ENCODE measurements around the gene MFAP2. TPM values are rescaled to one million over a fixed set of nuclear protein-coding genes. Genes with fewer than 3 reads are reported as not detected.

The MFAP2 gene
- total RNA-seq (10 to 100 TPM; 29.9 to 65.3 TPM), polyA plus RNA-seq (10 to 100 TPM; 21.3 to 53.6 TPM)
- long read RNA-seq, donor 1, transcript MFAP2-202 (9 exons, 1,260 nt), result major isoform, 28 of 79 reads
- long read RNA-seq, donor 1, partial matches to known transcripts, result 2 of 79 reads
- long read RNA-seq, donor 1, other reads (novel, unspliced or antisense), result 47 of 79 reads
- long read RNA-seq, donor 2, transcript MFAP2-202 (9 exons, 1,260 nt), result major isoform, 30 of 63 reads
- long read RNA-seq, donor 2, partial matches to known transcripts, result 15 of 63 reads
- long read RNA-seq, donor 2, other reads (novel, unspliced or antisense), result 17 of 63 reads

DNA sequence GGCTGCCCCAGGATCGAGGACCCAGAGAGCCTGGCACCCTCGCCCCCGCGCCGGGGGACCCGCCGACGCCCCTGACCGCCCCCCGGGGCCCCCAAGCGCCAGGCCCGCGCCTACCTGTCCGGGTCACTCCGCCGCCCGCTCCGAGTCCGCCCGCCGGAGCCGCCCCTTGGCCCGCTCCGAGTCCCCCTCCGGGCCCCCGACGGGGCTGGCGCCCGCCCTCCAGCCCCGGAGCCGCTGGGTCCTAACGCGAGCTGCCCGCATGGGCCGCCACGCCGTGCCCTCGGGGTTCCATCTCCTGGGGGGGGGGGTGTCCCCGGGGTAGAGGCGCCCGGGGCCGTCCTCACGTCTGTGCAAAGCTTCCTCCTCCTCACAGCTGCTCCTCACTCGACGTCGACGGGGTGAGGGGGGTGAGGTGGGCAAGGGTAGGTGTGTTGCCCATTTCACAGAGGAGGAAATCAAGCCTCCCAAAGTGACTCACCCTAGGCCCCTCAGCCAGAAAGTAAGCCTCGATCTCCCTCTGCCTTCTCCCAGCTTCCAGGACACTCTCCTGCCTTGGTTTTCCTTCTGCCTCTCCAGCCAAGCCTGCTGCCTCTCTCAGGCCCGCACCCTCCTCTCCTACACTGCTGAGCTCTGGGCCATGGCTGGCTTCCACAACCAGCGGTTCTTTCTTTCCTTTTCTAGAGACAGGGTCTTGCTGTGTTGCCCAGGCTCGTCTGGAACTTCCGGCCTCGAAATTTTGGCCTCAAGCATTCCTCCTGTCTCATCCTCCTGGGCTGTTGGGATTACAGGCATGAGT is at the start of gene MFAP2:
MFAP2 (minus strand) TSS at position 148 of the 796 bp plus-strand sequence. CDS start 2,347 bp downstream, outside the sequence.
- no peak for DNase-seq
- Histone ChIP-seq H3K9me3 (ENCODE audit: control insufficient read depth, low read length) (no peaks in the 10 kb centered on the region), H3K4me1 (ENCODE audit: control insufficient read depth in 1 of 2, insufficient read depth in 2 of 2, low read length in 2 of 2) (no peaks in the 10 kb centered on the region), H3K27ac (ENCODE audit: low read depth in 1 of 2, low read length in 2 of 2) (peak within 1 kb of the TSS in 1 of 2 donors; percentile 59), H3K27me3 (ENCODE audit: control insufficient read depth in 1 of 2, insufficient read depth in 2 of 2, low read length in 1 of 2) (no peaks in the 10 kb centered on the region), H3K36me3 (ENCODE audit: control insufficient read depth in 1 of 2, insufficient read depth in 2 of 2, low read length in 1 of 2) (no peaks in the 10 kb centered on the region), H3K4me3 (ENCODE audit: low read length in 2 of 2) (peak within 1 kb of the TSS; percentile 48 to 73)
- intact Hi-C loops (cut with DNase I), result loop anchor here in 1 of 2 donors (2.0 kb wide), 1 partner anchor 14 kb away; no protein-coding TSS in a partner anchor
- 4% methylated on average over 46 to 53 of the region's 53 CpGs for WGBS, 2 donors
- peak; percentile 38 for ATAC-seq (ENCODE audit: low FRiP score)

- H3K4me1 ChIP-seq (ENCODE audit: control insufficient read depth in 1 of 2, insufficient read depth in 2 of 2, low read length in 2 of 2), result no peaks in the 10 kb centered on the region
- H3K4me3 ChIP-seq (ENCODE audit: low read length in 2 of 2), result no peak overlapping the region
- intact Hi-C loops (cut with DNase I), result no loop called here
- peaks cover 10 to 13% of the 10 kb centered on the region in 2 donors for H3K36me3 ChIP-seq (ENCODE audit: control insufficient read depth in 1 of 2, insufficient read depth in 2 of 2, low read length in 1 of 2)
- no peak overlapping the region for H3K27ac ChIP-seq (ENCODE audit: low read depth in 1 of 2, low read length in 2 of 2)
- H3K9me3 ChIP-seq (ENCODE audit: control insufficient read depth, low read length), result no peaks in the 10 kb centered on the region
- no peak for ATAC-seq (ENCODE audit: low FRiP score)
- 77 to 82% methylated on average over 4 of the region's 4 CpGs for WGBS, 2 donors
- DNase-seq, result no peak
- H3K27me3 ChIP-seq (ENCODE audit: control insufficient read depth in 1 of 2, insufficient read depth in 2 of 2, low read length in 1 of 2), result no peaks in the 10 kb centered on the region
Observed at GRCh38 chr1:17030206-17030605, 49.8 kb upstream of the MFAP2 start.

DNA sequence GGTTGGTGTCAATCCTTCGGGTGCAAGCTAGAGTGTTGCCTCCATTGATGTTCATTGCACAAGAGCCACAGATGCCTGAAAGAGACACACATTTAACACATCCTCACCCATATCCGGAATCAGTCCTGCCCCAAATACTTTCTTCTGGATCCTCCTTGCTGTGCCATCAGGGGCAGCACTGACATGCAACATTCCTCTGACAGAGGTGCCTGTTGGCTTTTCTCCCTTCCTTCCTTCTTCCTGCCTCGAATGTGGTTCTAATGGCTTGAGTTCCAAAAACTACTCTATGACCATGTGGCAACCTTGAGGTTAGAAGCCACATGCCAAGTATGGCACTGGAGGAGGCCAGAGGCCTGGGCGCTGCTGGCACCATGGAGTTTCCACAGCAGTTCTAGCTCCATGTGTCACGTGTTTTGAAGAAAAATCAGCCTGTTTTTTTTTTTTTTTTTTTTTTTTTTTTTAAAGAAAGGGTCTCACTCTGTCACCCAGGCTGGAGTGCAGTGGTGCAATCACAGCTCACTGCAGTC is 48.3 kb upstream of the MFAP2 start:
- peaks cover 10 to 19% of the 10 kb centered on the region in 2 donors for H3K36me3 ChIP-seq (ENCODE audit: control insufficient read depth in 1 of 2, insufficient read depth in 2 of 2, low read length in 1 of 2)

DNA sequence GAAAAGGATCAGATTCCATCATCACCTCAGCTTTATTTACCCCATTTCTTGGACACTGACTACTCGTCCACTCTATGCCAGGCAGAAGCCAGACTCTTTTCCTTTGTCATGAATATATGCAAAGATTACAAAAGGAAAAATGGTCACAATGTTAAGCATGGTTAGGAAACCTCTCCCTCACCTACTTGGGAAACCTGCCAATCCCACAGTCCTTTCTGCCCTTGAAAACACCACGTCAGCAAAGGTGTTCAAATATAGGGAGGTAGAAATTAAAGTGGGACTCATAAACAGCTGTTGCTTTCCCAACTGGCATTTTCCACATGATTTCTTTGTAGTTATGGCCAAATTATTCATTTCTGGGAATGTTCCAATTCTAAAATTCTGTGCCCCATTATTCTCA is 47.5 kb upstream of the MFAP2 start:
- Histone ChIP-seq H3K9me3 (ENCODE audit: control insufficient read depth, low read length) (no peaks in the 10 kb centered on the region), H3K36me3 (ENCODE audit: control insufficient read depth in 1 of 2, insufficient read depth in 2 of 2, low read length in 1 of 2) (peaks cover 10 to 19% of the 10 kb centered on the region in 2 donors), H3K27me3 (ENCODE audit: control insufficient read depth in 1 of 2, insufficient read depth in 2 of 2, low read length in 1 of 2) (no peaks in the 10 kb centered on the region), H3K27ac (ENCODE audit: low read depth in 1 of 2, low read length in 2 of 2) (no peak overlapping the region), H3K4me1 (ENCODE audit: control insufficient read depth in 1 of 2, insufficient read depth in 2 of 2, low read length in 2 of 2) (no peaks in the 10 kb centered on the region), H3K4me3 (ENCODE audit: low read length in 2 of 2) (no peak overlapping the region)
- 66% methylated on average over 2 of the region's 2 CpGs for WGBS, 2 donors
- intact Hi-C loops (cut with DNase I), result no loop called here
- DNase-seq, result no peak
- ATAC-seq (ENCODE audit: low FRiP score), result no peak

More for the DNA sequence above, 48.3 kb upstream of the MFAP2 start:
- no peak overlapping the region for H3K4me3 ChIP-seq (ENCODE audit: low read length in 2 of 2)
- H3K27me3 ChIP-seq (ENCODE audit: control insufficient read depth in 1 of 2, insufficient read depth in 2 of 2, low read length in 1 of 2), result no peaks in the 10 kb centered on the region
- no peak overlapping the region for H3K27ac ChIP-seq (ENCODE audit: low read depth in 1 of 2, low read length in 2 of 2)
- WGBS, 2 donors, result 58 to 62% methylated on average over 5 of the region's 5 CpGs
- ATAC-seq (ENCODE audit: low FRiP score) (no peak), DNase-seq (no peak)
- H3K9me3 ChIP-seq (ENCODE audit: control insufficient read depth, low read length), result no peaks in the 10 kb centered on the region
- intact Hi-C loops (cut with DNase I), result no loop called here
- no peaks in the 10 kb centered on the region for H3K4me1 ChIP-seq (ENCODE audit: control insufficient read depth in 1 of 2, insufficient read depth in 2 of 2, low read length in 2 of 2)

DNA sequence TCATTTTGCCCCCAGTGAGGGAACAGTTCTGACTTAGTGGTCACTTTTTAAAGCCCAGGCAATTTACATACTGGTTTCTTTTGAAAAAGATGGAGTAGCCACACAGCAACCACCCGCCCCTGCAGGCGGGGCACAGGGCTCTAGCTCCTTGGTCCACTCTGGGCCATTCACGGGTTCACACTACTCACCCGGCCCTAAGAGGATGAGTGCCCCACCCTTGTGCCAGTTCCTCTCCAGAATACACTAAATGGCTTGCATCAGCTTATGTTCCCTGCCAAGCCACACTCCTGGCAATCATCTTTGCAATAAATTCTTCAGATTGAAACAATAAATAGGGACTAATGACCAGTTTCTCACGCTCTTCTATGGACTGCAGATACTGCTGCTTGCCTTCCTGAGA is 47.0 kb upstream of the MFAP2 start:
- no peak for ATAC-seq (ENCODE audit: low FRiP score)
- no peak for DNase-seq
- intact Hi-C loops (cut with DNase I), result no loop called here
- Histone ChIP-seq H3K36me3 (ENCODE audit: control insufficient read depth in 1 of 2, insufficient read depth in 2 of 2, low read length in 1 of 2) (peaks cover 10 to 18% of the 10 kb centered on the region in 2 donors), H3K9me3 (ENCODE audit: control insufficient read depth, low read length) (no peaks in the 10 kb centered on the region), H3K27me3 (ENCODE audit: control insufficient read depth in 1 of 2, insufficient read depth in 2 of 2, low read length in 1 of 2) (no peaks in the 10 kb centered on the region), H3K27ac (ENCODE audit: low read depth in 1 of 2, low read length in 2 of 2) (no peak overlapping the region), H3K4me3 (ENCODE audit: low read length in 2 of 2) (no peak overlapping the region), H3K4me1 (ENCODE audit: control insufficient read depth in 1 of 2, insufficient read depth in 2 of 2, low read length in 2 of 2) (no peaks in the 10 kb centered on the region)
- 74 to 78% methylated on average over 5 of the region's 5 CpGs for WGBS, 2 donors

DNA sequence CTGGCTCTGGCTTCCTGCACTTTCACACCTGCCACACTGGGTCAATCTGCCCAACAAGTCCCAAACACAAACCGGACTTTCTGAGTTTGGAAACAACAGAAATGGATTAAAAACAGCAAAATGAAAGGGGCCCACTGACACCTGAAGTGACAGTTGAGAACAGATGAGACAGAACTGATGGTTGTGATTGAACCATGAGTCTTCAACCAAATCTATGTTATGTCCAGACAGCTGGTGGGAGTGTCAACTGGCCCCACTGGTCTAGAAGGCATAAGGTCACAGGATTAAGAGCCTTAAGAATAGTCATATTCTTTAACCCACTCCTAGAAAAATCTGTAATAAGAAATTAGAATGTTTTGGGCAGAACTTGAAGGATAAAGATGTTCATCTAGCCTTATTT is 44.3 kb upstream of the MFAP2 start:
- H3K27ac ChIP-seq (ENCODE audit: low read depth in 1 of 2, low read length in 2 of 2), result no peak overlapping the region
- intact Hi-C loops (cut with DNase I), result no loop called here
- 91 to 95% methylated on average over 1 of the region's 1 CpG for WGBS, 2 donors
- H3K4me1 ChIP-seq (ENCODE audit: control insufficient read depth in 1 of 2, insufficient read depth in 2 of 2, low read length in 2 of 2), result no peaks in the 10 kb centered on the region
- DNase-seq (no peak), ATAC-seq (ENCODE audit: low FRiP score) (no peak)
- H3K9me3 ChIP-seq (ENCODE audit: control insufficient read depth, low read length), result no peaks in the 10 kb centered on the region
- peaks cover 17 to 29% of the 10 kb centered on the region in 2 donors for H3K36me3 ChIP-seq (ENCODE audit: control insufficient read depth in 1 of 2, insufficient read depth in 2 of 2, low read length in 1 of 2)
- no peak overlapping the region for H3K4me3 ChIP-seq (ENCODE audit: low read length in 2 of 2)
- H3K27me3 ChIP-seq (ENCODE audit: control insufficient read depth in 1 of 2, insufficient read depth in 2 of 2, low read length in 1 of 2), result no peaks in the 10 kb centered on the region

DNA sequence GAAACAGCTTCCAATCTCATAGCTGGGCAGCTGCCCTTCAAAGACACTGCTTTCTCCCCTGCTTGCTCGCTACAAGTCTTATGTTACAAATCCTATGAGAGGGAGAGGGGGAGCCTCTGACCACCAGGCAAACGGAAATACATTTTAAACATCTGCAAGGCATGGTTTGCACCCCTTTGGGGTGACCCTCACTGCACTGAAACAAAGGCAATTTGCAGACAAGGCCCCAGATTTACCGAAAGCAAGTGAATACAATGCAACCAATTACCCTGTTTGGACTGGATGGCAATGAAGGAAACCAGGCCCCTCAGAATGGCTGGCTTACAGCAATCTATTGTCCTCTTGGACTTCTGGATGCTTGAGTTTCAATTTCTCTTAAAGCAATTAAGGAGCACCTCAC is 43.2 kb upstream of the MFAP2 start:
- H3K4me1 ChIP-seq (ENCODE audit: control insufficient read depth in 1 of 2, insufficient read depth in 2 of 2, low read length in 2 of 2), result no peaks in the 10 kb centered on the region
- no peak overlapping the region for H3K27ac ChIP-seq (ENCODE audit: low read depth in 1 of 2, low read length in 2 of 2)
- H3K36me3 ChIP-seq (ENCODE audit: control insufficient read depth in 1 of 2, insufficient read depth in 2 of 2, low read length in 1 of 2), result peaks cover 17 to 29% of the 10 kb centered on the region in 2 donors
- intact Hi-C loops (cut with DNase I), result no loop called here
- ATAC-seq (ENCODE audit: low FRiP score) (no peak), DNase-seq (no peak)
- H3K9me3 ChIP-seq (ENCODE audit: control insufficient read depth, low read length), result no peaks in the 10 kb centered on the region
- H3K4me3 ChIP-seq (ENCODE audit: low read length in 2 of 2), result no peak overlapping the region
- H3K27me3 ChIP-seq (ENCODE audit: control insufficient read depth in 1 of 2, insufficient read depth in 2 of 2, low read length in 1 of 2), result no peaks in the 10 kb centered on the region
- whole genome bisulfite sequencing, 2 donors, result 83 to 86% methylated on average over 3 of the region's 3 CpGs

DNA sequence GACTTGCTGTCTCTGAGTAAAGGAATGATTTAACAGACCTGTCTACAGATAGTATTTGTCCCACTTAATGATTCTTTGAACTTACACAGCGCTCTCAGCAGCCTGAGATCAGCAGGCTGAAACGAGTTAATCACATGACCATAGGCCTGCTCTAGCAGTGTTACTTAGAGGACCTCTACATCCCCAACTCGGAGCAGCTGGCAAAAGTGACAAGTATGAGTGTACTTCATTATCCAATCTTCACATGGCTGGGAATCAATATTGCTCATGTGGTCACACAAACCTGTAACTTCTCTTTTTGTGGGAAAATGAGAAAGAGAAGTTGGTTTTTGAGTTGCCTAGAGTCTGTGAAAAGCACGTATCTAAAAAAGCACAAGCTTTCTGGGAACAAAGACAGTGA is 42.7 kb upstream of the MFAP2 start:
- Histone ChIP-seq H3K36me3 (ENCODE audit: control insufficient read depth in 1 of 2, insufficient read depth in 2 of 2, low read length in 1 of 2) (peaks cover 14 to 29% of the 10 kb centered on the region in 2 donors), H3K4me3 (ENCODE audit: low read length in 2 of 2) (no peak overlapping the region), H3K9me3 (ENCODE audit: control insufficient read depth, low read length) (no peaks in the 10 kb centered on the region), H3K27me3 (ENCODE audit: control insufficient read depth in 1 of 2, insufficient read depth in 2 of 2, low read length in 1 of 2) (no peaks in the 10 kb centered on the region), H3K4me1 (ENCODE audit: control insufficient read depth in 1 of 2, insufficient read depth in 2 of 2, low read length in 2 of 2) (no peaks in the 10 kb centered on the region), H3K27ac (ENCODE audit: low read depth in 1 of 2, low read length in 2 of 2) (no peak overlapping the region)
- no peak for ATAC-seq (ENCODE audit: low FRiP score)
- DNase-seq, result peak in 1 of 2 donors; percentile 5
- 70 to 82% methylated on average over 4 of the region's 4 CpGs for WGBS, 2 donors
- intact Hi-C loops (cut with DNase I), result no loop called here
